ENCODE data around the gene ZCCHC7. TPM values are rescaled to one million over a fixed set of nuclear protein-coding genes. Genes with fewer than 3 reads are reported as not detected.

Gene ZCCHC7
- total and polyA plus RNA-seq, 4 donors: 3.3 to 9.7 (median 7.6) TPM

- TF ChIP-seq CTCF (IDR thresholded peaks at IDR 0.05; ENCODE audit: low read depth, low read length, missing input control): no peak
- TF ChIP-seq ATF3 (IDR thresholded peaks at IDR 0.05): no peak
- TF ChIP-seq EGR1 (IDR thresholded peaks at IDR 0.05; ENCODE audit: low read depth in 2 of 2): no peak
Observed at GRCh38 chr9:37271679-37272078, 151.3 kb downstream of the ZCCHC7 start (continued).

- TF ChIP-seq ZBTB33 (IDR thresholded peaks at IDR 0.05) (no peak), FOXA1 (IDR thresholded peaks at IDR 0.05) (no peak), FOXA2 (IDR thresholded peaks at IDR 0.05) (no peak), HNF4A (conservative IDR thresholded peaks at IDR 0.05) (no peak), RAD21 (IDR thresholded peaks at IDR 0.05) (no peak)
- no peaks in the 10 kb centered on the region for H3K36me3 ChIP-seq (ENCODE audit: control insufficient read depth in 4 of 4, insufficient read depth in 3 of 4, low read depth in 1 of 4, low read length in 3 of 4)
- no peak overlapping the region for H3K4me3 ChIP-seq (ENCODE audit: low read depth in 1 of 3, low read length in 3 of 3)
- H3K27ac ChIP-seq (ENCODE audit: low read depth in 1 of 2, low read length in 2 of 2): no peak overlapping the region
- H3K9ac ChIP-seq (ENCODE audit: low read depth in 1 of 2, low read length in 2 of 2): no peak overlapping the region
- no peak for DNase-seq (ENCODE audit: low spot score)
- H3K9me3 ChIP-seq (ENCODE audit: control insufficient read depth in 4 of 4, low read length in 3 of 4): no peaks in the 10 kb centered on the region
- H3K4me1 ChIP-seq (ENCODE audit: control insufficient read depth in 4 of 4, insufficient read depth in 4 of 4, low read length in 3 of 4): no peaks in the 10 kb centered on the region
- no peaks in the 10 kb centered on the region for H3K27me3 ChIP-seq (ENCODE audit: control insufficient read depth in 4 of 4, insufficient read depth in 4 of 4, low read length in 3 of 4)
Observed at GRCh38 chr9:37273595-37273994, 153.2 kb downstream of the ZCCHC7 start.

- no peak for DNase-seq (ENCODE audit: low spot score)
Observed at GRCh38 chr9:37281541-37281940, 161.2 kb downstream of the ZCCHC7 start.

More at GRCh38 chr9:37281541-37281940, 161.2 kb downstream of the ZCCHC7 start:
- no peaks in the 10 kb centered on the region for H3K36me3 ChIP-seq (ENCODE audit: control insufficient read depth in 4 of 4, insufficient read depth in 3 of 4, low read depth in 1 of 4, low read length in 3 of 4)
- no peak overlapping the region for H3K4me3 ChIP-seq (ENCODE audit: low read depth in 1 of 3, low read length in 3 of 3)
- H3K9ac ChIP-seq (ENCODE audit: low read depth in 1 of 2, low read length in 2 of 2): no peak overlapping the region
- no peaks in the 10 kb centered on the region for H3K9me3 ChIP-seq (ENCODE audit: control insufficient read depth in 4 of 4, low read length in 3 of 4)
- WGBS: 92% methylated on average over 2 of the region's 2 CpGs
- TF ChIP-seq JUND (IDR thresholded peaks at IDR 0.05) (no peak), HNF4A (conservative IDR thresholded peaks at IDR 0.05) (no peak), FOXA1 (IDR thresholded peaks at IDR 0.05) (no peak), GABPA (IDR thresholded peaks at IDR 0.05 in 1 of 2, conservative IDR thresholded peaks at IDR 0.05 in 1 of 2) (no peak), HNF4G (IDR thresholded peaks at IDR 0.05) (no peak), RXRA (IDR thresholded peaks at IDR 0.05) (no peak), FOXA2 (IDR thresholded peaks at IDR 0.05) (no peak), ATF3 (IDR thresholded peaks at IDR 0.05) (no peak), EGR1 (IDR thresholded peaks at IDR 0.05; ENCODE audit: low read depth in 2 of 2) (no peak), YY1 (IDR thresholded peaks at IDR 0.05) (no peak), CTCF (IDR thresholded peaks at IDR 0.05; ENCODE audit: low read depth, low read length, missing input control) (no peak), REST (IDR thresholded peaks at IDR 0.05) (no peak), ZBTB33 (IDR thresholded peaks at IDR 0.05) (no peak), TAF1 (conservative IDR thresholded peaks at IDR 0.05) (no peak), RAD21 (IDR thresholded peaks at IDR 0.05) (no peak), SP1 (IDR thresholded peaks at IDR 0.05) (no peak), NR2F2 (IDR thresholded peaks at IDR 0.05) (no peak), MAX (IDR thresholded peaks at IDR 0.05) (no peak)
- H3K27me3 ChIP-seq (ENCODE audit: control insufficient read depth in 4 of 4, insufficient read depth in 4 of 4, low read length in 3 of 4): no peaks in the 10 kb centered on the region
- no peak overlapping the region for H3K27ac ChIP-seq (ENCODE audit: low read depth in 1 of 2, low read length in 2 of 2)
- H3K4me1 ChIP-seq (ENCODE audit: control insufficient read depth in 4 of 4, insufficient read depth in 4 of 4, low read length in 3 of 4): no peaks in the 10 kb centered on the region
